Endothelial cell (in vitro differentiated cells): ENCODE data around the gene PIGV. TPM values are rescaled to one million over a fixed set of nuclear protein-coding genes. Genes with fewer than 3 reads are reported as not detected.

ENCODE experiments used
- DNase-seq: peaks from one replicate; pipeline ENCODE4 v3.0.0; 2021; ENCODE audit warnings: low spot score
- H3K27ac Mint-ChIP-seq: one replicate; pipeline ENCODE4 v1.8.0; 2021; ENCODE audit warnings: mixed read lengths, inconsistent platforms; ENCODE audit not compliant: unreplicated experiment
- H3K27me3 Mint-ChIP-seq: one replicate; pipeline ENCODE4 v1.8.0; 2021; ENCODE audit warnings: mild to moderate bottlenecking, moderate library complexity, mixed read lengths, inconsistent platforms; ENCODE audit not compliant: unreplicated experiment
- H3K36me3 Mint-ChIP-seq: one replicate; pipeline ENCODE4 v1.8.0; 2021; ENCODE audit warnings: mild to moderate bottlenecking, low read depth, mixed read lengths, inconsistent platforms; ENCODE audit not compliant: unreplicated experiment
- H3K4me1 Mint-ChIP-seq: one replicate; pipeline ENCODE4 v1.8.0; 2021; ENCODE audit warnings: mild to moderate bottlenecking, mixed read lengths, inconsistent platforms; ENCODE audit not compliant: unreplicated experiment
- H3K4me3 Mint-ChIP-seq: one replicate; pipeline ENCODE4 v1.8.0; 2021; ENCODE audit warnings: mild to moderate bottlenecking, mixed read lengths, inconsistent platforms; ENCODE audit not compliant: unreplicated experiment
- H3K9me3 Mint-ChIP-seq: one replicate; pipeline ENCODE4 v1.8.0; 2021; ENCODE audit warnings: mixed read lengths, inconsistent platforms; ENCODE audit not compliant: unreplicated experiment
- CTCF ChIP-seq: fragments of 200-600 bp; sonication (generic); IDR thresholded peaks from one replicate; pipeline ENCODE4 v1.5.0; 2021; ENCODE audit warnings: antibody characterized with exemption; ENCODE audit not compliant: unreplicated experiment
- total RNA-seq: library from RNA; stranded (reverse); fragmentation: NEBNext Ultra II Directional; extraction: Animal tissue kit (Norgen Biotek cat#: 25700); gene quantifications from one replicate; pipeline ENCODE4 v1.2.1, GENCODE V29; 2021; ENCODE audit not compliant: unreplicated experiment

The PIGV gene
- total RNA-seq, 1 donor from 2014 or later, result 7.6 TPM

- TF ChIP-seq CTCF, result no peak
- no peak for DNase-seq
- Mint-ChIP-seq H3K4me3 (no peak overlapping the region), H3K36me3 (peaks cover 43% of the 10 kb centered on the region), H3K27me3 (peaks cover 10% of the 10 kb centered on the region), H3K27ac (no peak overlapping the region), H3K4me1 (peaks cover 34% of the 10 kb centered on the region), H3K9me3 (no peaks in the 10 kb centered on the region)
Observed at GRCh38 chr1:26780344-26780957, 7.3 kb upstream of the PIGV start.

GRCh38 chr1:26781206-26781825 is 6.4 kb upstream of the PIGV start:
- Mint-ChIP-seq H3K9me3 (no peaks in the 10 kb centered on the region), H3K27ac (no peak overlapping the region), H3K4me1 (peaks cover 42% of the 10 kb centered on the region), H3K36me3 (peaks cover 37% of the 10 kb centered on the region), H3K27me3 (peaks cover 10% of the 10 kb centered on the region), H3K4me3 (peak overlapping the region; percentile 7)
- no peak for TF ChIP-seq CTCF
- no peak for DNase-seq

DNA sequence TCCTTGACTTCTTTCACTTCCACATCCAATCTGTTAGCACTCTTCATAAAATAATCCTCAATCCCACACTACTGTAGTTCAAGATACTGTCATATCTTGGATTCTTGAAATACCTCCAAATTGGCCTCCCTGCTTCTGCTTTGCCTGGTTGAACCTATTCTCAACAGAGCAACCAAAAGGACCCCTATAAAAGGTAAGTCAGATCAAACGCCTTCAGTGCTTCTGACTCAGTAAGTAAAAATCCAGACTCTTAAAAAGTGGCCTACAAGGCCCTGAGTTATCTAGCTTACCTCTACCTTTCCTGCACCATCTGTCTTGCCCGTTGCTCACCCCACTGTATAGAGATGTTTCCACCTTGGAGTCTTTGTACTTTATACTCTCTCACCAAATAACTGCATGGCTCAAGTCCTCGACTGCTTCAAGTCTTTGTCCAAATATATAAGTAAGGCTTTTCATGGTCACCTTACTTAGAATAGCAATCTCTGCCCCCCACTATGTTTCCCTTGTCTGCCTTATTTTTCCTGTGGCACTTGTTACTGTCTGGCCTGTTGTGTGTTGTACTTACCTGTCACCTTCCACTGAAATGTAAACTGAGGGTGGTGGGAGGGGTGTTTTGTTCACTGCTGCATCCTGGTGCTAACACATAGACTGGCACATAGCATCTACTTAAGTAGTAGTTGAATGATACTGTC is 5.1 kb upstream of the PIGV start:
- H3K9me3 Mint-ChIP-seq, result no peaks in the 10 kb centered on the region
- H3K4me3 Mint-ChIP-seq, result peak overlapping the region; percentile 12
- peaks cover 55% of the 10 kb centered on the region for H3K4me1 Mint-ChIP-seq
- no peak for DNase-seq
- peak overlapping the region; percentile 14 for H3K27ac Mint-ChIP-seq
- peaks cover 16% of the 10 kb centered on the region for H3K27me3 Mint-ChIP-seq
- H3K36me3 Mint-ChIP-seq, result peaks cover 33% of the 10 kb centered on the region
- TF ChIP-seq CTCF, result no peak

GRCh38 chr1:26783646-26784022 is 4.1 kb upstream of the PIGV start:
- Mint-ChIP-seq H3K27ac (peak overlapping the region; percentile 22), H3K36me3 (peaks cover 26% of the 10 kb centered on the region), H3K4me3 (no peak overlapping the region), H3K27me3 (peaks cover 17% of the 10 kb centered on the region), H3K9me3 (no peaks in the 10 kb centered on the region), H3K4me1 (peaks cover 53% of the 10 kb centered on the region)
- no peak for DNase-seq
- no peak for TF ChIP-seq CTCF
